ENCODE data around the gene GSN. TPM values are rescaled to one million over a fixed set of nuclear protein-coding genes. Genes with fewer than 3 reads are reported as not detected.

Gene GSN
- total and polyA plus RNA-seq, 2 of the 13 experiments (the other 11 are each of a cell fraction or from before 2014, with no cell fraction given), result 294 to 307 TPM

DNA sequence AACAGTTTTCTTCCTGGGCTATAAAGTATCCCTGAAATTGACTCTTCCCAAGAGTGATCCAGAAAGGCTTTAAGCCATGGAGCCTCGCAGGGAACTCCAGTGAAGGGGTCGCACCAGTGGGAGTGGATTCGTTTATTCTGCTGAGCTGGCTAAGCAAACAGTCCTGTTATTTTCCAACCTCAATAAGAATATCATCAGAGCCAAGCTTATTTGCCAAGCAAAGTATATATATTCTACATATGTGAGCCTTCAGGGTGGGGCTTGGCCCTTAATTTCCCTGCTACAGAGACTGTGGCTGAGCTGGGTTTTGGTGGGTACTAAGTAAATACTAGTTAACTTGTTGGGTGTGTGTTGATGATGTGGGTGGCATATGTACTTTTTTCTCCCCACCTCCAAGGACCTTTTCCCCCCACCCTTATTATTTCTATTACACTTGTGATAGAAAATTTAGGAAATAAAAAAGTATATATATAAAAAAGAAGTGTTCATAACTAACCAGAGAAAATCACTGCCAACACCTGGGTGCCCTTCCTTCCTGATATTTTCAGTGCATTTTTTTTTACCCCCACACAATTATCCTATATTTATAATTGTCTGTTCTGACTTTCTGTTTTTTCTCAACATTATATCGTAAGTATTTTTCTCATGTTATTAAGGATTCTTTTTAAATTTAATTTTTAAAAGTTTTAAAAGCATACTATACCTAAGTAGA, 5.3 kb downstream of the GSN start:
- Histone ChIP-seq H3K27me3 (ENCODE audit: control insufficient read depth in 1 of 2, insufficient read depth in 2 of 2, low read length in 2 of 2) (no peaks in the 10 kb centered on the region; a peak in 2 of 5 replicates), H3K79me2 (ENCODE audit: insufficient read depth, low read length) (no peaks in the 10 kb centered on the region), H3K4me1 (ENCODE audit: insufficient read depth, low read length) (peaks cover 28% of the 10 kb centered on the region), H3K9ac (ENCODE audit: insufficient read depth, low read depth, low read length) (no peak overlapping the region), H3K36me3 (replicated peaks in 1 of 2; ENCODE audit: control insufficient read depth in 1 of 2, insufficient read depth in 2 of 2, low read length in 2 of 2) (no peaks in the 10 kb centered on the region), H3K9me3 (ENCODE audit: low read length) (no peaks in the 10 kb centered on the region), H2AFZ (ENCODE audit: low read length) (no peak overlapping the region), H3K4me2 (ENCODE audit: low read depth, low read length) (no peak overlapping the region), H3K27ac (ENCODE audit: extremely low read length, insufficient read depth, low read length) (no peak overlapping the region), H4K20me1 (ENCODE audit: insufficient read depth, low read length) (no peaks in the 10 kb centered on the region), H3K4me3 (replicated peaks in 1 of 3; ENCODE audit: insufficient read depth in 1 of 3, low read depth in 2 of 3, low read length in 3 of 3) (no peak overlapping the region)
- ChIA-PET CTCF (ENCODE audit: low intra/inter-chr PET ratio, low total read pairs) (no interaction called here), POLR2A (no interaction called here)
- ATAC-seq, result no peak
- TF ChIP-seq, protein P1, sequence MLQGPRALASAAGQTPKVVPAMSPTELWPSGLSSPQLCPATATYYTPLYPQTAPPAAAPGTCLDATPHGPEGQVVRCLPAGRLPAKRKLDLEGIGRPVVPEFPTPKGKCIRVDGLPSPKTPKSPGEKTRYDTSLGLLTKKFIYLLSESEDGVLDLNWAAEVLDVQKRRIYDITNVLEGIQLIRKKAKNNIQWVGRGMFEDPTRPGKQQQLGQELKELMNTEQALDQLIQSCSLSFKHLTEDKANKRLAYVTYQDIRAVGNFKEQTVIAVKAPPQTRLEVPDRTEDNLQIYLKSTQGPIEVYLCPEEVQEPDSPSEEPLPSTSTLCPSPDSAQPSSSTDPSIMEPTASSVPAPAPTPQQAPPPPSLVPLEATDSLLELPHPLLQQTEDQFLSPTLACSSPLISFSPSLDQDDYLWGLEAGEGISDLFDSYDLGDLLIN (CRISPR knock-in tag; IDR thresholded peaks at IDR 0.05; ENCODE audit: borderline replicate concordance), result no peak
- no peak for TF ChIP-seq U2AF2 (IDR thresholded peaks at IDR 0.05; ENCODE audit: low read depth, low read length)
- TF ChIP-seq SP2 (CRISPR knock-in tag; IDR thresholded peaks at IDR 0.05), result no peak
- TF ChIP-seq, protein P2, sequence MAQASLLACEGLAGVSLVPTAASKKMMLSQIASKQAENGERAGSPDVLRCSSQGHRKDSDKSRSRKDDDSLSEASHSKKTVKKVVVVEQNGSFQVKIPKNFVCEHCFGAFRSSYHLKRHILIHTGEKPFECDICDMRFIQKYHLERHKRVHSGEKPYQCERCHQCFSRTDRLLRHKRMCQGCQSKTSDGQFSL (CRISPR knock-in tag; IDR thresholded peaks at IDR 0.05), result no peak
- TF ChIP-seq ZNF121 (CRISPR knock-in tag; IDR thresholded peaks at IDR 0.05), result no peak
- no peak for DNase-seq (ENCODE audit: low spot score)
- no TSS peak for BruUV-seq (replicated peaks)
- in situ Hi-C loops (cut with HindIII; ENCODE audit: extremely low pct_ligation_motif_present, low pct_unique_long_range_greater_than_20kb) (no loop called here), intact Hi-C loops (cut with micrococcal nuclease; ENCODE audit: unreplicated experiment) (no loop called here)
- no peak for FAIRE-seq
- 48% methylated on average over 4 of the region's 4 CpGs for WGBS (ENCODE audit: low lambda C conversion rate)

DNA sequence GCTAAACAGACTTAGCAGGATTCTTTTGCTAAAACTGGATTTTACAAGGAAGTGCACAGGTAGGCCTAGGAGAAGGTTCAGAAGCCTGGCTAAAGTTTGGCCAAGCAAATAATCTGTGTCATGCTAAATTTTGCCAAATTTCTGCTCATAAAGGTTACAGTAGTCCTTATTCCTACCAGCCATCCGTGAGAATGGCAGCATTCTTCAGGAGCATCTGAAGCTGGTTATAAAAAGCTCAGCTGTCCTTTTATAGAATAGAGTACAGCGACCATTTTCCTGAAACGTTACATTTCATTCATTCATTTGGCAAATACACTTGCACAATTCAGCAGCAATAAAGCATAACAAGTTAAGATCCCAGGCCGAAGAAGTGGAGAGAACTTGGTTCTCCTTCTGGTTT, 6.9 kb downstream of the GSN start:
- Histone ChIP-seq H3K36me3 (replicated peaks in 1 of 2; ENCODE audit: control insufficient read depth in 1 of 2, insufficient read depth in 2 of 2, low read length in 2 of 2) (no peaks in the 10 kb centered on the region), H3K4me2 (ENCODE audit: low read depth, low read length) (no peak overlapping the region), H3K4me1 (ENCODE audit: insufficient read depth, low read length) (peaks cover 28% of the 10 kb centered on the region), H4K20me1 (ENCODE audit: insufficient read depth, low read length) (no peaks in the 10 kb centered on the region), H3K79me2 (ENCODE audit: insufficient read depth, low read length) (no peaks in the 10 kb centered on the region), H3K27ac (ENCODE audit: extremely low read length, insufficient read depth, low read length) (no peak overlapping the region), H3K4me3 (replicated peaks in 1 of 3; ENCODE audit: insufficient read depth in 1 of 3, low read depth in 2 of 3, low read length in 3 of 3) (no peak overlapping the region), H3K27me3 (ENCODE audit: control insufficient read depth in 1 of 2, insufficient read depth in 2 of 2, low read length in 2 of 2) (no peaks in the 10 kb centered on the region; a peak in 1 of 5 replicates), H3K9me3 (ENCODE audit: low read length) (no peaks in the 10 kb centered on the region), H2AFZ (ENCODE audit: low read length) (no peak overlapping the region), H3K9ac (ENCODE audit: insufficient read depth, low read depth, low read length) (no peak overlapping the region)
- ChIA-PET CTCF (ENCODE audit: low intra/inter-chr PET ratio, low total read pairs) (no interaction called here), POLR2A (interaction anchor here (1.3 kb wide), 1 partner anchor 24 kb away, joined by 3 read pairs; no protein-coding TSS in a partner anchor)
- intact Hi-C loops (cut with micrococcal nuclease; ENCODE audit: unreplicated experiment), result loop anchor here (5.0 kb wide), 2 partner anchors 42 to 127 kb away; no protein-coding TSS in a partner anchor
- no TSS peak for BruUV-seq (replicated peaks)
- ATAC-seq (no peak), DNase-seq (ENCODE audit: low spot score) (no peak), FAIRE-seq (no peak)
- WGBS (ENCODE audit: low lambda C conversion rate), result 63% methylated on average over 4 of the region's 4 CpGs
- in situ Hi-C loops (cut with HindIII; ENCODE audit: extremely low pct_ligation_motif_present, low pct_unique_long_range_greater_than_20kb), result no loop called here
- no peak for TF ChIP-seq ETV5 (CRISPR knock-in tag; IDR thresholded peaks at IDR 0.05; ENCODE audit: borderline replicate concordance)
- TF ChIP-seq NFIC (IDR thresholded peaks at IDR 0.05; ENCODE audit: low read length), result no peak
- no peak for TF ChIP-seq CAMTA2 (CRISPR knock-in tag; IDR thresholded peaks at IDR 0.05; ENCODE audit: borderline replicate concordance)
- TF ChIP-seq ZBTB7A (CRISPR knock-in tag; IDR thresholded peaks at IDR 0.05), result no peak
- TF ChIP-seq, protein P3, sequence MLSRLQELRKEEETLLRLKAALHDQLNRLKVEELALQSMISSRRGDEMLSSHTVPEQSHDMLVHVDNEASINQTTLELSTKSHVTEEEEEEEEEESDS (CRISPR knock-in tag; IDR thresholded peaks at IDR 0.05; ENCODE audit: borderline replicate concordance), result no peak
- no peak for TF ChIP-seq ZKSCAN8 (CRISPR knock-in tag; IDR thresholded peaks at IDR 0.05; ENCODE audit: borderline replicate concordance)
- TF ChIP-seq AGO2 (optimal IDR thresholded peaks at IDR 0.05; ENCODE audit: low read depth, low read length), result no peak
- TF ChIP-seq, protein P4, sequence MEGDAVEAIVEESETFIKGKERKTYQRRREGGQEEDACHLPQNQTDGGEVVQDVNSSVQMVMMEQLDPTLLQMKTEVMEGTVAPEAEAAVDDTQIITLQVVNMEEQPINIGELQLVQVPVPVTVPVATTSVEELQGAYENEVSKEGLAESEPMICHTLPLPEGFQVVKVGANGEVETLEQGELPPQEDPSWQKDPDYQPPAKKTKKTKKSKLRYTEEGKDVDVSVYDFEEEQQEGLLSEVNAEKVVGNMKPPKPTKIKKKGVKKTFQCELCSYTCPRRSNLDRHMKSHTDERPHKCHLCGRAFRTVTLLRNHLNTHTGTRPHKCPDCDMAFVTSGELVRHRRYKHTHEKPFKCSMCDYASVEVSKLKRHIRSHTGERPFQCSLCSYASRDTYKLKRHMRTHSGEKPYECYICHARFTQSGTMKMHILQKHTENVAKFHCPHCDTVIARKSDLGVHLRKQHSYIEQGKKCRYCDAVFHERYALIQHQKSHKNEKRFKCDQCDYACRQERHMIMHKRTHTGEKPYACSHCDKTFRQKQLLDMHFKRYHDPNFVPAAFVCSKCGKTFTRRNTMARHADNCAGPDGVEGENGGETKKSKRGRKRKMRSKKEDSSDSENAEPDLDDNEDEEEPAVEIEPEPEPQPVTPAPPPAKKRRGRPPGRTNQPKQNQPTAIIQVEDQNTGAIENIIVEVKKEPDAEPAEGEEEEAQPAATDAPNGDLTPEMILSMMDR (CRISPR knock-in tag; IDR thresholded peaks at IDR 0.05), result no peak
- TF ChIP-seq ZSCAN30 (CRISPR knock-in tag; IDR thresholded peaks at IDR 0.05), result no peak
- TF ChIP-seq ZNF350 (CRISPR knock-in tag; IDR thresholded peaks at IDR 0.05; ENCODE audit: borderline replicate concordance, low read depth), result no peak
- TF ChIP-seq ZNF160 (CRISPR knock-in tag; IDR thresholded peaks at IDR 0.05), result no peak

Data from HepG2 (cell line).